HG02943 (cell line): ENCODE measurements around the gene RCBTB1.
"Not testable (repeated sequence)": the region's sequence is repeated elsewhere in the genome, so short reads cannot be mapped to it uniquely, and the experiment has no call there.

Source experiments
- ATAC-seq: cut with Tn5 transposase; IDR thresholded peaks from one replicate; pipeline ENCODE4 v1.9.1; 2021; ENCODE audit warnings: mild to moderate bottlenecking, low read depth, moderate library complexity; ENCODE audit not compliant: unreplicated experiment

RCBTB1 gene

DNA sequence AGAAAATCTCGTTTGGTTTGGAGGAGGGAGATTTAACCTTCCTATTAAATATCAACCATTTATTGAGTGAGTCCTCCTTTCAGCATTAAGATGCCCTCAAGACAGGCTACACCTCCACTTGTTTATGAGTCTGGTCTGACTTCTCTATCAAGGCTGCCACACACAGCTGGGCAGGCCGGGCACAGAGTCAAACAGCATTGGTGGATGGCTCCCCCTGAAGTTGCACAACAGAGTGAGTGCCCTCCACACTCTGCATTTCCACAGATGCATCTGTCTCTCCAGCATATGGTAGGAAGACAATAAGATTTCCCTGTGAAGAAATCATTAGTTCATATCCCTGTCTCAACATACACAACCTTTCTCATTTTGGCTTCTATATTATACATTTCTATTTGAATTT is 58.2 kb downstream of the RCBTB1 start:
- ATAC-seq = no peak

DNA sequence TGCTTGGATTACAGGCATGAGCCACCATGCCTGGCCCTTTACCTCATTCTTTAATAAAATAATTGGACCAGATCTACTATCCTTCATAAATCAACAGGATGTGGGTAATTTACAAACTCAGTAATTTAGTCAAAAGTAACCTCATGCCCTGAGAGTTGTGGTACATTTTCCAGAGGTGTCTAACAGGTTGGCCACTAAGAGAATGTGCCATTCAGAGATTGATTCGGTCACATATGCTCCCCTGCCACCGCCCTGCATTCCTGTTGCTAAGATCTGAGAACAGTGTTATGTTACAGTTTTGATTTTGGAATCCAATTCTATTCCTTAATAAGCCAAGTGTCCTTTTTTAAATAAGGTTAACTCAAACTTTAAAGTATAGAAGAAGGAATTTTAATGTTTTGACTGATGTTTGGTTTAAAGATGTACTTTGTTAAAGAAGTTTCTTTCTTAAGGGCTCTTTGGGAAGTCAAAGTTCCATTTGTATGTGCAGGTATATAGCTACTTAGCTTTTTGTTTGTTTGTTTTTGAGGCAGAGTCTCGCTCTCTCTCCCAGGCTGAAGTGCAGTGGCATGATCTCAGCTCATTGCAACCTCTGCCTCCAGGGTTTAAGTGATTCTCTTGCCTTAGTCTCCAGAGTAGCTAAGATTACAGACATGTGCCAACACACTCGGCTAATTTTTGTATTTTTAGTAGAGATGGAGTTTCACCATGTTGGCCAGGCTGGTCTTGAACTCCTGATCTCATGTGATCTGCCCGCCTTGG is 60.4 kb downstream of the RCBTB1 start:
- ATAC-seq = no peak

- no peak for ATAC-seq
Measured at GRCh38 chr13:49521224-49521623, 64.1 kb downstream of the RCBTB1 start.

GRCh38 chr13:49517461-49517860 is 67.9 kb downstream of the RCBTB1 start:
- ATAC-seq = no peak

DNA sequence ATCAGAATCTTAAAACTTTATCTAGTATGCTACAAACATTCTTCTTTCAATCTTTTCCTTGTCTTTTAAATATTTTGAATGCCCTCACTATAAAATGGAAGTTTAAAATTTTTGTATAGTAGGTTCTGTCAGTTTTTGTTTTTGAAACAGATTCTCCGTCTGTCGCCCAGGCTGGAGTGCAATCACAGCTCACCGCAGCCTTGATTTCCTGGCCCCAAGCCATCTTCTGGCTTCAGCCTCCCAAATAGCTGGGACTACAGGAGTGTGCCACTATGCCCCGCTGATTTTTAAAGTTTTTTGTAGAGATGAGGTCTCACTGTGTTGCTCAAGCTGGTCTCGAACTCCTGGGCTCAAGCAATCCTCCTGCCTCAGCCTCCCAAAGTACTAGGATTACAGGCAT is 68.9 kb downstream of the RCBTB1 start:
- ATAC-seq = no peak

- ATAC-seq = no peak
Measured at GRCh38 chr13:49512578-49512977, 72.8 kb downstream of the RCBTB1 start.

GRCh38 chr13:49503951-49504350 is 81.4 kb downstream of the RCBTB1 start:
- no peak for ATAC-seq

DNA sequence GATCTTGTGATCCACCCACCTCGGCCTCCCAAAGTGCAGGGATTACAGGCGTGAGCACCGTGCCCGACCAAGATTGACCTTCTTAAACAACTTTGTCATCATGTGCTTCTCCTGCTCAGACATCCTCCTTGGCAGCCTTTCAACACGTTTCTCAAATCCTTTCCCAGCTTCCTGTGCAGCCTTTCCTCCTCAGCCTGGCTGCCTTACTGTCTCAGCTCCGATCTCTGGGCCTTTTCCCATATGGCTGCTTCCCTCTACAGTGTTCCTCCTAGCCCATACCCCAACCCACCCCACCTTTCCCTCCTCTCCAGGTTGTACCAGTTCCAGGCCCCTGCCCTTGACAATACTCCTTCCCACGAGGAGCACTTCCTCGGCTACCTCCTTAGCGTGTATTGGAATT is 82.4 kb downstream of the RCBTB1 start:
- ATAC-seq = no peak

- no peak for ATAC-seq
Measured at GRCh38 chr13:49499889-49500660, 85.3 kb downstream of the RCBTB1 start.

GRCh38 chr13:49498206-49498605 is 87.2 kb downstream of the RCBTB1 start:
- ATAC-seq = no peak

GRCh38 chr13:49497272-49497671 is 88.1 kb downstream of the RCBTB1 start:
- ATAC-seq = no peak

- ATAC-seq = not testable (repeated sequence)
Measured at GRCh38 chr13:49496837-49497236, 88.5 kb downstream of the RCBTB1 start.

DNA sequence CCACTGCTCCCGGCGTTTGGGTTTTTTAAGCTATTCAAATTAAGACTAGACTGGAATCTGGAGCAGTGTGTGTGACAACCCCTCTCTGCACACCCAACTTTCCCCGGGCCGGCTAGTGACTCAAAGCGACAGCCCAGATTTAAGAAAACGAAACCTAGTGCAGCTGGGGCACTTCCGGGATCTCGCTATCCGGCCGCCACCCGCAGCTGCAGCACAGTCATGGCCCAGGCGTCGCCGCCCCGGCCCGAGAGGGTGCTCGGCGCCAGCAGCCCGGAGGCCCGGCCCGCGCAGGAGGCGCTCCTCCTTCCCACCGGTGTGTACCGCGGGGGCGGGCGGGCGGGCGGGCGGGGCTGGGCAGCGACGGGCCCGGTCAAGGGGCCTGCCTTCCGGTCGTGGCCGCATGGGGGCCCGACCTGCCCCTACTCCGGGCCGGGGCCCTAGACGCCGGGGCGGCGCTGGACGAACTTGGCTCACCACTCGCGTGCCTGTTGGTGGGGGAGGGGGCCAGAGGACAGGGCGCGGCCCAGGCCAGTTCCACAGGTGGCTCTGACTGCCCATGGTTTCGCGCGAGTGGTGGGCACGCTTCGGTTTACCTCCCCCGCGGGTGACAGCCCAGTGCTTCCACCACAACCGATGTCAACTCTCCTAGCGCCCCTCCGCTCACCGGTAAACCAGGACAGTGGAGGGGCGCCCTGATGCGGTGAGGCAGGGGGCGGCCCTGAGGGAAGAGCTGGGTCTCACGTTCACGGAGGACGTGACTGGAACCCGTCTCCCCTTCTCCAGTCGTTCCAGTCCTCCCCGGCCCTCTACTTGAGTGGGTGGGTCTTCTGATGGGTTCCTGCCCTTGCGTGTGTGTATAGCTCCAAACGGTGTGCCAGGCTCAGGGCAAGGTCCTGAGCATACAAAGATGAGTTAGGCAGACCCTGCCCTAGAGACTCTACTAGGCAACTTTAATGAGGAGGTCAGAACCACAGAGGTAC is 89.3 kb downstream of the RCBTB1 start, which contains the start of gene PHF11:
TSS of gene PHF11 (plus strand) at position 171 of the 980 bp plus-strand sequence. CDS start at position 220, 49 bp downstream.
- peak; percentile 82 for ATAC-seq

GRCh38 chr13:49494645-49495044 is 90.7 kb downstream of the RCBTB1 start:
- ATAC-seq = no peak

- no peak for ATAC-seq
Measured at GRCh38 chr13:49488563-49488962, 96.8 kb downstream of the RCBTB1 start.
